Activated naive CD4-positive, alpha-beta T cell (primary cell): ENCODE measurements around the gene GNA12.

Experiments
- DNase-seq, 4 experiments: peaks; one replicate each; lab custom pipeline; 2025; lab: John Stamatoyannopoulos, UW

The GNA12 gene

DNA sequence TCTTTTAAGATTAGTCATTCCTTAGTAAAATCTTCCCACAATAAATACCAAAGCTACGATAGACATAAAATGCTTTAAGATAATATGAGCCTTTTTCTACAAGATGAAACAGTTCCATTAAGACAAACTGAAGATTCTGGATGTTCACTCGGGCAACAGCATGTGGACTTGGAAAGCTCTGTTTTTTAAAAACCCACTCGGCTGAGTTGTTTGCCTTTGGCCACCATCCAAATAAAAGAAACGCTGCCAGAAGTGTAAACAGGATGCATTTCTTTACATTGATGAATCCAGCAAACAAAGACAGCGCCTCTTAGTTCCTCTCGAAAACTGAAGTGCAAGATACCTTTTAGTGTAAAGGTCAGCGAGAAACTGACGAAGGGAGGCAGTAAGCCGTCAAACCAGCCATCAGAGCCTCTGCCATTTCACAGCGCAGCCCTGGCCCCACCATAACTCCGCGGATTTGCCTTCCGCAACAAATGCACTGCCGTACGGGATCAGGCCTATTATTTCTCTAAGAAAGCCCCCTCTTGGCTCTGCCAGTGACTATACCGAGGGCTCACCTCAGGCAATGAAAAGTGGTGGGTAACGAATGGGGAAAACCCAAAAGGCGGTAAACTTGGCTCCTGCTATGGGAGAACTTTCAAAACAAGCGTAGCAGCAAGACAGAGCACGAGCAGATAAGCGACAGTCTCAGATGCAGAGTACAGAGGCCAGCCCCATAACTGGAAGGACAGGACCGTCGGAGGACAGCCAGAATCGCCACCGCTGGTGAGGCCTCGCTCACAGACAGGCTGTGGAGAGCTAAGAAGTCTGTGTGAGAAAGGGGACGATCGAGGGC is 41.4 kb downstream of the GNA12 start:
- DNase-seq, result no peak

DNA sequence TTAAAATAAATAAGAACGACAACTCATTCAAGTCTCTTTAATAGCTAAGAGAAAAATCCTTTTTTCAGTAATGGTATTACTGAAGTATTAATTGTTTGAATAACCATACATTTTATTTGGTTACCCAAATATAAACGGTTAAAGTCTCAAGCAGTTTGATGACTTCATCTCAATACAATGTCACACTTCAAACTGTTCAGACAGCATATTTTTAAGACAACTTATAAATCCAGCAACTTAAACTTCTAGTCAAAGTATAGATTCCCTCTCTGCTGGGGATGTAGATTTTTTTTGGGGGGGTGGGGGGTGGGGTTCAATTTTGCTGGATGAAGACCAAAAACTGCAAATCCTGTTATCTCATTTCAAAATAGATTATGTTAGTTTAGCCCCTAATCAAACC is 42.0 kb downstream of the GNA12 start:
- DNase-seq, result no peak

DNA sequence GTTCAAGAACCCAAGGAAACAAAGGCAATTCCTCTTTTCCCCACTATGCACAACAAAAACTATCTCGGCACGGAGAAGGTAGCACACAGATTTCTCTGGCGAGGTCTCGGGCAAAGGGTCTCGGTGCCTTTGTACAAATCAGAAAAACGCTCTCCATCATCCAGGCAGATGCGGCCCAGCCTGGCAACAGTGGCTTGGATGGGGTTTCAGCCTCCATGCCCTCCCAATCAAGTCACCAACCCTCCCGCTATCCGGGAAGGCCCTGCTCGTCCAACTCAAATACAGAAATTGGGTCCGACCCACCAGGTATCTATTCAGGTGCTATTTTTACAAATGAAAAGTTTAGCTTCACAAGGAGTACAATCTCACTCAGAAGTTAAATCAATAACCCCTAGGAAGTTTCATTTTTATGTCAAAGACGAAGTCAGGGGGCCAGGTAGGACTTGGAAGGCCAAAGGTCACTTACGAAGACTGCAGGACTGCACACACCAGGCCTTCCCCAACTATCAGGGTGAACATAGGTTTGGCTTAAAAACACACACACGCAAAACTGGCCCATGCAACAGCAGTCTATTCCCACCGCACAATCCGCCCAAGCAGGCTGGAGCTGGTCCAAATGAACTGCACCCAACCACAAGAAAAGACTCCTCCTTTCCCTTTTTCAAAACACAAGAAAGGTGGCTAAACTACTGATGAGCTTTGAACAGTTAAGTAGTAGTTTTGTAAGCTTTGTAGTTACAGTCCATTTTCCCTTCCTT is 43.0 kb downstream of the GNA12 start:
- DNase-seq, result no peak

DNA sequence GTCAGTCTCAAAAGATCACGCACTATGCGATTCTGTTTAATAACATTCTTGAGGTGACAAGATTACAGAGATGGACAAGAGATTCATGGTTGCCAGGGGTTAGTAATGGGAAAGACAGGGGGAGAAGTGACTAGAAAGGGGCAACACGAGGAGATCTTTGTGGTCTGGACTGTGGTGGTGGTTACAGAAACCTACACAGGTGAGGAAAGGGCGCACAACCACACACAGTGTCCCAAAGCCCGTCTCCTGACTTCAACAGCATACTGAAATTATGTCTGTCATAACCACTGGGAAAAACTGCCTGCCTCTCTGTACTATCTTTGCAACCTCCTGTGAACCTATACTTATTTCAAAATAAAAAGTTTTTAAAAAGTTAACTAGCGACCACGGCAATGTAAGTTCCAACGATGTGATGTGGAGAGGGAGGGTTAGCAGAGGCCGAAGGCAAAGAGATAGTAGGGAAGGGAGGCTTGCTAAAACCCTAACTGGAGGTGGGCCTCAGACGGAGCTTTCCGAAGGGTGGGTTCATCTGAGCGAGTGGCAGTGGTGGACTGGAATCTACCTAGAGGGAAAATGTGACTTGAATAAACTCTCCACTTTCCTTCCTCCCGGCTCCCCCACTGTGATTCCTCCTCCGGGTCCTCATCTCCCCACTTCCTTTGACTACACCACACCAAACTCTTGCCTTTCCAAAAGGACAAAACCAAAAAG is 43.7 kb downstream of the GNA12 start:
- no peak for DNase-seq

DNA sequence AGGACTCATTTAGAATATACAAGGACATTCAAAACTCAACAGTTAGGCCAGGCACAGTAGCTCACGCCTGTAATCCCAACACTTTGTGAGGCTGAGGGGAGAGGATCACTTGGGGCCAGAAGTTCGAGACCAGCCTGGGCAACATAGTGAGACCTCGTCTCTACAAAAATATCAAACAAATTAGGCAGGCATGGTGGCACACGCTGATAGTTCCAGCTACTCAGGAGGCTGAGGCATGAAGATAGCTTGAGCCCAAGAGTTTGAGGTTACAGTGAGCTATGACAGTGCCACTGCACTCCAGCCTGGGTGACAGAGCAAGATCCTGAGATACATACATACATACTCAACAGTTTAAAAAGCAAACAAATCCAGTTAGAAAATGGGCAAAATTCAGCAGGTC is 44.9 kb downstream of the GNA12 start:
- DNase-seq, result no peak

DNA sequence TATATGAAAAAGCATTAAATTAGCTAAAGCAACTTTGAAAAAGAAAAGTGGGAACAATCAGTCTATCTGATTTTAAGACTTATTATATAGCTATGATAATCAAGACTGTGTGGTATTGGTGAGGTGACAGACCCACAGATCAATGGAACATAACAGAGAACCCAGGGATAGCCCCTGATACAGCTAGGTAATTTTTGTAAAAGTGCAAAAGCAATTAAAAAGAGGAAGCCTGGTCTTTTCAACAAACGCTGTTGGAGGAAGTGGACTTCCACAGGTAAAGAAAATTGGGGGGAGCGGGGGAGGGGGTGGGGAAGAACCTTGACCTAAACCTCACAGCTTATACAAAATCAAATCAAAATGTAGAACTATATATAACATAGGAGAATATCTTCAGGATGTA is 45.4 kb downstream of the GNA12 start:
- DNase-seq, result no peak

DNA sequence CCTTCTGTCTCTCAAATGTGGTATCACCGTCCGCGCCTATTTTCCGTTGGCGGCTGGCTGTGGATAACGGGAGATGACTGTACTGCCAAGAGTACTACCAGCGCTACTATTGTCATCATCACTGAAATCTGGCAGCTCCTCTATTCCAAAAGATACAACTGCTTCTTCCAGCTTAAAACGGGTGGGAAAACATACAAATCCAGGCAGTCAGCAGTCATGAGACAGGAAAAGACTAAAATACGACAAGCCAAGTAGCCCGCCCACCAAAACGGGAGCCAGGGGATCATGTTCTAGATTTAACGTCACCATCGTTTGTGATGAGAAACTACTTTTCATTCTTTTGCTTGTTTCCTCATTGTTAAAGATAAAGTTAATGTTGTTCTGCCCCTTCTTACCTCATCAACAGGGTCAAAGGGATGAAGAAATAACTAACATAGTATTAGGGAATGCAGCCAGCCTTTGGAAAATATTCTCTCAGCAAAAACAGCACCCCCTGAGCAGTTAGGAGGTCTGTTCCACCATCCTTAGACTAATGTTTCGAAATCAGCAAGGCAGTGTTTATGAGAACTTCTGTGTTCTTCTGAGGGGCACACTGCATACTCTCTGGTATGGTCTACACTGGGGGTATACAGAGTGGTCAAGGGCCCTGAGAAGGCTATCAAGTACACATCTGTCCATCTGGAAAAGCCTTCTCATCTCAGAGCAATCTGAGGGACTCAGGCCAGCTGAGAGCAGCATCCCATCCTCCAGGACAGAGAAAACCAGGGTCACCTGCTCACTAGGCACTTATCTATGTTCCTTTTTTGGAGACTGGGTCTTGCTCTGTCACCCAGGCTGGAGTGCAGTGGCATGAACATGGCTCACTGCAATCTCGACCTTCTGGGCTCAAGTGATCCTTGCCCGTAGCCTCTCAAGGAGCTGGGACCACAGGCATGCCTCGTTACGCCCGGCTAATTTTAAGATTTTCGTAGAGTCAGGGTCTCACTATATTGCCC is 47.5 kb downstream of the GNA12 start:
- DNase-seq, result no peak

DNA sequence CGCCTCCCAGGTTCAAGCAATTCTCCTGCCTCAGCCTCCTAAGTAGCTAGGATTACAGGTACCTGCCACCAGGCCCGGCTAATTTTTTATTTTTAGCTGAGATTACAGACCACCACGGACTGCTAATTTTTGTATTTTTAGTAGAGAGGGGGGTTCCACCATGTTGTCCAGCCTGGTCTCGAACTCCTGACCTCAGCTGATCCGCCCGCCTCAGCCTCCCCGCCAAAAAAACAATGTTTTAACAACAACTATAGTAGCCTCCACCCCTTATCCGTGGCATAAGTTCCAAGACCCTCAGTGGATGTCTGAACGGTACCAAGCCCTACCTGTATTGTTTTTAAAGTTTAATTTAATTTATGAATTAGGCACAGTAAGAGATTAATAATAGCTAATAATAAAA is 48.2 kb downstream of the GNA12 start:
- no peak for DNase-seq

DNA sequence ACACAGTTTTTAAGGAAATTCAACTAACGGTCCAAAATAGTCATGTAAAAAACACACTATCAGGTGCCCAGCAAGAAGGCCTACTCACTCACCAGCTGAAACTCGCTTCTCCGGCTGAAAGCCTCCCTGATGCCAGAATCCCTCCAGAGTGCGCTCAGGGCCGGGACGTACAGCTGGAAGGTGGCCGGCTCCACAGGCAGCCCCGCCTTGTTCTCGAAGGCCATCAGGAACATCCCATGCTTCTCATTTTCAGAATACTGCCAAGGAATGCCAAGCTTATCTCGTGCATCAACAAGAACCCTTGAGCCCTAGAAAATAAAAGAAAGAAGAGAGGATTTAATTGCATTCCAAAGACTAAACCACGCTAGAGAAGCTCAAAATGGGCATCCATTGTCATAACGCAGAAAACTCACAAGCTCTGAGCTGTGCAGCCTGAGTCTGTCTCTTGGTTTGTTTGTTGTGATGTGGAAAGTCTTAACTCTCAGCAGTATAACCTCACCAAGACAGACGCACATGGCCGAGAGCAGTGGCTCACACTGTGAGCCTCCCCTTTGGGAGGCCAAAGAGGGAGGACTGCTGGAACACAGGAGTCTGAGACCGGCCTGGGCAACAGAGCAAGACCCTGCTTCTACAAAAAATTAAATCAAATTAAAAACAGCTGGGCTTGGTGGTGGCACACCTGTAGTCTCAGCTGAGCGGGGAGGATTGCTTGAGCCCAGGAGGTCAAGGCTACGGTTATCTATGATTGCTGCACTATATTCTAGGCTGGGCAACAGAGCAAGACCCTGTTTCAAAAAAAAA is 49.1 kb downstream of the GNA12 start:
- DNase-seq, result no peak

DNA sequence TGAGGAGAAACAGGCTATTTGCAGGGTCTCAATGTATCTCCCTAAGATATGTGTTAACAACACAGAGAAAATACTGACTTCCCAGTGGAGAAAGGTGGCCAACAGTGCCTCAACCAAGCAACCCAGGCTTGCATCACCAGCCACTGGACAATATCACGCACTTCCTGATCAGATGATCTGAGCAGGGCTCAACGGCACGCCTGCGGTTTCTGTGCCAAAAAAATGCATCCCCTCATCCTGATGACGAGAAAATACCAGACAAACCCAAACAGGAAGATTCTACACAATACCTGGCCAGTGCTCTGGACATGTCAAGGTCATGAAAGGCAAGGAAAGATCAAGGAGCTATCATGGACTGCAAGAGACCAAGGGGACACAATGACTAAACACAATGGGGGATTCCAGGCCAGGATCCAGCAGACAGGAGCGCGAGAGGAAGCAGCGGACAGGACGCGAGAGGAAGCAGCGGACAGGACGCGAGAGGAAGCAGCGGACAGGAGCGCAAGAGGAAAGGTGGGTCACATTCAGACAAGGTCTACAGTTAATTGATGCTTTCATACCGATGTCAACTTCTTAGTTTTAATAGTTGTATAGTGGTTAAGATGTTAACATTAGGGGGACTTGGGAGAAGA is 51.1 kb downstream of the GNA12 start:
- no peak for DNase-seq

DNA sequence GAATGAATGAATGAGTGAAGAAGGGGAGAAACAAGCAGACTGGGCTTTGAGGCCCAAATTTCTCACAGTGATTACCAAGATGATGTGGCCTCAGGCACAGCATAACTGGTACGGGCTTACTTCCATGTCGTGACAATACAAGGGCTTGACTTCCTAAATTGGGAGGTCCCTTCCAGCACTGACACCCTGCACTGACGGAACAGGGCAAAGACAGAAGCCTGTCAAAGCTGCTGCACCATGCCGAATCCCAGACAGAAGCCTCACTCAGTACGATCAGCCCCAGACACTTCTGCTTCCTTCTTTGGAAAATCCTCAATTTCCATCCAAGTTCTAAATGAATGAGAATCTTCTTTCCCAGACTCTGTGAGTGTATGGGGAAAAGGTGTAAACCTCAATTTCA is 51.9 kb downstream of the GNA12 start:
- DNase-seq, result no peak

DNA sequence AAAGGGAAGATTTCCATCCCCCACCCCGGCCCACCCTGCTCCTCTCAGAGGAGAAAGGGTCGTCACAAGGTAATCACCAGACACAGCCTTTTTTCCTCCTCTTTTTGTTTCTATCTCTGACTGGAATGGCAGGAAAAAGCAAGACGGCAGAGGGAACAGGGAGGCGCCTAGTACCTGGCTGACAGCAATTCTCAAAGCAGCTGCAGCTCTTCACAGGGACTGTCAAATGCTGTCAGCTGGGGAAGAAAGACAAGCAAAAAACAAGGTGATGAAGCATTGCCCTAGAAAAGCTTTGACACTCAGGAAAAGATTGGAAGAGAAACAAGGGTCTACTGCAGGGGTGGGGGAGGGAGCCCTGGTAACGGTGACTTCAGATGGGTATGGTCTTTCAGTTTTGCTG is 52.7 kb downstream of the GNA12 start:
- DNase-seq, result no peak

DNA sequence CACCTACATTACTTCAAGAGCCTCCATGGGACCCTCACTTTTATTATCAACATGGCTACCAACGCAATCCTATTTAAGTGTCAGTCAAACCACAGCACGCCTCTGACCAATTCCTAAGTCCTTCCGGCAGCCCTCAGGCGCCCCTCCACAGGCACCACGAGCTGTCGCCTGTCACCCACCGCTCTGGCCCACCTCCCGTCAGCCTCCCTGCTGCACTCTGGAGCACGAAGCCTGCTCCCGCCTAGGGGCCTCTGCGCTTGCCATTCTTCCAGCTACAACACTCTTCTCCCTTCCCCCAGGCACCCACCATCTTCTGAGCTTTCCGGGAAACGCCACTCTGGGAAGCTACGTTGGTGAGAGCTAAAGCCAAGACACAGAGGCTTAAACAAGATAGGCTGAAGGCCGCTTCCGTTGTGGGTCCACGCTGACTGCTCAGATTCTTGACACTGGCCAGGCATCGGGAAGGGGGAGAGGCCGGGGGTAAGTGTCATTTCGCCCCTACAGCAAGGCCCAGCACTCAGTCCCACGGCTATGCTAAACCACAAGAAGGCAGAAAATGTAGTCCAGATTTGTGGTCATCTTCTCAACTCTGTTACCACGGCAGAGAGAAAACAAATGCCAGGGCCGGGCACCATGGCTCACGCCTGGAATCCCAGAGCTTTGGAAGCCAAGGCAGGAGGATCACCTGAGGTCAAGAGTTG is 56.7 kb downstream of the GNA12 start:
- DNase-seq, result no peak

DNA sequence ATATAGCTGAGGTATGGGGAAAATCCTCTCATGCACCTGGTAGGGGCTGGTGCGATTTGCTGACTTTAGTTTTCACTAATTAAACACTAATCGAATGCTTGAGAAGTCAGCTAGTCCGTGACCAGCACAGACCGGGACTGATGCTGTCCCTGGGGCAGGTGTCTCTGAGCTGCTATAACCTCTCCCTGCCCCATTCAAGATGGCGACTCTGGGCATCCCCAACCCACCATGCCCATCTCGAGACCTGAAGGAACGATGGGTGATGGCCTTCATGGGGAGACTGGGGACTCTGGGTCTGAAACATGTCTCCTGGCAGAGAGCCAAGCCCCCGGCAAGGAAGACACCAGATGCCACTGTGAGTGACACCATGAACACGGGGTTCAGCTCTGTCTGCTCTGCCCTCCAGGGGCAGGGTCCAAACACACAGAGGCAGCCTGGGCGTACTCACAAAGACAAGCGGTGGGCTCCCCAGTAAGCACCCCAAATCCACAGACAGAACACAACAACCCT is 57.4 kb downstream of the GNA12 start:
- no peak for DNase-seq

DNA sequence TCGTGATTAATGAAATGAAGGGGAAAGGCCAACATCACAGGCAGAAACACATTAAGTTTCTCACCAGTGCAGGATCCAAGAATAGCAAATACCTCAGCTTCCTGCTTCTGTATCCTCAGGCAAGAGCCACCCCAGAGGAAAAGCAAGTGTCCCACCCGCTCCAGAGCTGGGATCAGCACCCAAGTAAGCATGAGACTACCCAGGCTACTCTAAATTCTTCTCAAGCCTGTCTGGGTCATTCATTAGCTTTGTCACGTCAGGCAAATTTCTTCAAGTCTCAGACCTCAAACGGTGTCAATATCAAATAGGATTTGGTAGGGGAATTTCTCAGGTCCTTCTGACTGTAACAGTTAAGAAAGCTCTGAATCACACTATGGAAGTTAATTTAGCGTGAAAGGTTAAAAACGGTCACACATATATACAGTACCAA is 59.0 kb downstream of the GNA12 start:
- DNase-seq, result no peak

DNA sequence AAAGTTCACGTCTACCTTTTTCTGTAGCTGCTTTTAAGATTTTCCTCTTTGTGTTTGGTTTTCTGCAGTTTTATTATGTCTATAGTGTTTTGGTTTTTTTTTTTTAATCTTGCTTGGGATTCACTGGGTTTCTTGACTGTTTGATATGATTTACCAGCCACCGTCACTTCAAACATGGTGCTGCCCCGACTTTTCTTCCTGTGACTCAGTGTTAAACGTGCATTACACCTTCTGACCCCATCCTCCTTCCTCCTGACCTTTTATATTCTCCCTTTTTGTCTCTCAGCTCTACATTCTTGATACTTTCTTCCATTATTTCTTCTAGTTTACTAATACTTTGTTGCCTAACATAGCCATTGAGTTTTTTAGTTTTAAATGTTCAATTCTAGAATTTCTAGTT is 61.5 kb downstream of the GNA12 start:
- no peak for DNase-seq

DNA sequence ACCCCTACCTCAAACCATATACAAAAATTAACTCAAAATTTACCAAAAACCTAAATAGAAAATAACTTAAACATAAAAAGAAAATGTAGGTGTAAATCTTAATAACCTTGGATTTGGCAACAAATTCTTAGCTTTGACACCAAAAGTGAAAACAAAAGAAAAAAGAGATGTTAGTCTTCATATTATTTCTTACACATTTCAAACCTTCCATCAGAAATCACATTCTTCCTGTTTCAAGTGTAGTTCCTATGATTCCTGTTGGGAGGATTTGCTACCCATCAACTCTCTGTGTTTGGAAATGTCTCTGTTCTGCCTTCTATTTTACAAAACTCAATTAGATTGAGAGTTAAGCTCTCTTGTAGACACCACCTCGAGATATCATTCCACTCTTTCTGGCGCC is 62.0 kb downstream of the GNA12 start:
- no peak for DNase-seq

DNA sequence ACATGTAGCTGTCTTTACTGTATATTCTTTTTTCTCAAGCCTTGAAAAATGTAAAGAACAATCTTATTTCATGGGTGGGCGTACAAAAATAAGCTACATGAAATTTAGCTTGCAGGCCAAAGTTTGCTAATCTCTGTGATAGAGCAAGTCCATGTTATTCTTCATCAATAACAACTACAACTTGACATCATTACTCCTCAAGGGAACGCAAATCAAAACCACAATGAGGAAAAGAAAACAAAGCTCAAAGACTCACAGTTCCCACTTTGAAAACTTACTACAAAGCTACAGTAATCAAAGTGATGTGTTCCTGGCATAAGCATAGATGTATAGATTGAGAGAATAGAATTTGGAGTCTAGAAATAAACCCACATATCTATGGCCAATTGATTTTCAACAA is 62.5 kb downstream of the GNA12 start:
- DNase-seq, result no peak

DNA sequence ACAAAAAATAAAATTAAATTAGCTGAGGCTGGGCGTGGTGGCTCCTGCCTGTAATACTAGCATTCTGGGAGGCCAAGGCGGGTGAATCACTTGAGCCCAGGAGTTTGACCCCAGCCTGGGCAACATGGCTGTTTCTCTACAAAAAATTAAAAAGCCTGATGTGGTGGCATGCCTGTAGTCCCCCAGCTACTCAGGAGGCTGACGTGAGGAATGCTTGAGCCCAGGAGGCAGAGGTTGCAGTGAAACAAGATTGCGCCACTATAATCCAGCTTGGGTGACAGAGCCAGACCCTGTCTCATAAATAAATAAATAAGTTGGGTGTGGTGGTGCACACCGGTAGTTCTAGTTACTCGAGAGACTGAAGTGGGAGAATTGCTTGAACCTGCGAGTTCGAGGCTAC is 65.1 kb downstream of the GNA12 start:
- no peak for DNase-seq
